ENCODE data around the gene CADPS.

CADPS gene

DNA sequence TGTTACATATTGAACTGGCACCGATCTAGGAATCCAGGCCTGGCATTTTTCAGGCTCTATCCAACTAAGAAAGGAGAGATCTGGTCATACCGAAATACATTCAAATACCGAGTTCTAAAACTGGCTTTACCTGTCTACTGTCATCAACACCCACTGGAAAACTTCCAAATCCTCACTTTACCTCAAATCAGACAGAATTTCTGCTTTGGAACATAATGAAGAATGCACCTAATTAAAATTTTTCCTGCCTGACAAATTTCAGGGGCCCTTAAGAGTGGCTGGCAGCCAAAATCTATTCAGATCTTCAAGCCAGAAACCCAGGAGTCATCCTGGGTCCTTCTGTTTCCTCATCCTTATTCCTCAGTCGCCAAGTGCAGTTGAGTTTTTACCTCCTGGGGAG lies 303.3 kb downstream of the CADPS start:
- no peak for TF ChIP-seq ZFX (IDR thresholded peaks at IDR 0.05)
- TF ChIP-seq, protein P1, sequence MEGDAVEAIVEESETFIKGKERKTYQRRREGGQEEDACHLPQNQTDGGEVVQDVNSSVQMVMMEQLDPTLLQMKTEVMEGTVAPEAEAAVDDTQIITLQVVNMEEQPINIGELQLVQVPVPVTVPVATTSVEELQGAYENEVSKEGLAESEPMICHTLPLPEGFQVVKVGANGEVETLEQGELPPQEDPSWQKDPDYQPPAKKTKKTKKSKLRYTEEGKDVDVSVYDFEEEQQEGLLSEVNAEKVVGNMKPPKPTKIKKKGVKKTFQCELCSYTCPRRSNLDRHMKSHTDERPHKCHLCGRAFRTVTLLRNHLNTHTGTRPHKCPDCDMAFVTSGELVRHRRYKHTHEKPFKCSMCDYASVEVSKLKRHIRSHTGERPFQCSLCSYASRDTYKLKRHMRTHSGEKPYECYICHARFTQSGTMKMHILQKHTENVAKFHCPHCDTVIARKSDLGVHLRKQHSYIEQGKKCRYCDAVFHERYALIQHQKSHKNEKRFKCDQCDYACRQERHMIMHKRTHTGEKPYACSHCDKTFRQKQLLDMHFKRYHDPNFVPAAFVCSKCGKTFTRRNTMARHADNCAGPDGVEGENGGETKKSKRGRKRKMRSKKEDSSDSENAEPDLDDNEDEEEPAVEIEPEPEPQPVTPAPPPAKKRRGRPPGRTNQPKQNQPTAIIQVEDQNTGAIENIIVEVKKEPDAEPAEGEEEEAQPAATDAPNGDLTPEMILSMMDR (conservative IDR thresholded peaks at IDR 0.05) = no peak
- no peak overlapping the region for H3K27ac ChIP-seq

DNA sequence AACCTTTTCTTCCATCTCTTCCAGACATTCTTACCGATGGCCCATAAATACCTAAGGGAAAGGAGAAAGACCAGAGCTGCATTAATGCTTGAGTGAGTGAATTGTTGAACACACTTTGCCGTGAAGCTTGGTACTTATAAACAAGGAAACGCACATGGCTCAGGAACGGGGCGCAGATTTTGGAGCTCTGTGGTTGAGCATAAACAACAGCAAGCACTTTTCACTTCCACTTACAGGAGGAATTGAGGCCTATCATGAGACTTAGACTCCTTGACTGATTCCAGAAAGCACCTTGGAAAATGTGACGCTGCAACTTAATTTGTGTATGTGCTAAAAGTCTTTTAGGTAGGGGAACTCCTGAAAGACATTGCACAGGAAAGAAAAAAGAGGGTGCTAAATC lies 304.3 kb downstream of the CADPS start:
- H3K27ac ChIP-seq = no peak overlapping the region
- TF ChIP-seq, protein P1 (conservative IDR thresholded peaks at IDR 0.05) = no peak
- TF ChIP-seq ZFX (IDR thresholded peaks at IDR 0.05) = no peak

DNA sequence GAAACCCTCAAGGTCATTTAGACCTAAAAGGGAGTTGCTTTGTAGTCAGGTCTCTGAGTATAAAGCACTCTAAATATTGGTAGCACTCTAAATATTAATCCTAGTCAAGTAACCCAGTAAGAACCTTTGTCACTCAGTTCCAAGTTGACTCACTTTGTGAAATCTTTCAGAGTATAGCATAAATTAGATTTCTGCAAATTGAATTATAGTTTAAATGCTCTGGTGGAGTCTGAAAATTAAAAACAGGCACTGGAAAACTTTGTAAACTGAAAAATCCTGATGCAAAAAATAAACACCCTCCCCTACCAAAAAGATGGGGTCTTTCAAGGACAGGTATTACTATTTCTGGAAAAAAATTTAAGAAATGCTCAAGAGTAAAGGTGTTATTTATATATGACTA lies 305.6 kb downstream of the CADPS start:
- no peak overlapping the region for H3K27ac ChIP-seq
- TF ChIP-seq ZFX (IDR thresholded peaks at IDR 0.05) = no peak
- TF ChIP-seq, protein P1 (conservative IDR thresholded peaks at IDR 0.05) = no peak

DNA sequence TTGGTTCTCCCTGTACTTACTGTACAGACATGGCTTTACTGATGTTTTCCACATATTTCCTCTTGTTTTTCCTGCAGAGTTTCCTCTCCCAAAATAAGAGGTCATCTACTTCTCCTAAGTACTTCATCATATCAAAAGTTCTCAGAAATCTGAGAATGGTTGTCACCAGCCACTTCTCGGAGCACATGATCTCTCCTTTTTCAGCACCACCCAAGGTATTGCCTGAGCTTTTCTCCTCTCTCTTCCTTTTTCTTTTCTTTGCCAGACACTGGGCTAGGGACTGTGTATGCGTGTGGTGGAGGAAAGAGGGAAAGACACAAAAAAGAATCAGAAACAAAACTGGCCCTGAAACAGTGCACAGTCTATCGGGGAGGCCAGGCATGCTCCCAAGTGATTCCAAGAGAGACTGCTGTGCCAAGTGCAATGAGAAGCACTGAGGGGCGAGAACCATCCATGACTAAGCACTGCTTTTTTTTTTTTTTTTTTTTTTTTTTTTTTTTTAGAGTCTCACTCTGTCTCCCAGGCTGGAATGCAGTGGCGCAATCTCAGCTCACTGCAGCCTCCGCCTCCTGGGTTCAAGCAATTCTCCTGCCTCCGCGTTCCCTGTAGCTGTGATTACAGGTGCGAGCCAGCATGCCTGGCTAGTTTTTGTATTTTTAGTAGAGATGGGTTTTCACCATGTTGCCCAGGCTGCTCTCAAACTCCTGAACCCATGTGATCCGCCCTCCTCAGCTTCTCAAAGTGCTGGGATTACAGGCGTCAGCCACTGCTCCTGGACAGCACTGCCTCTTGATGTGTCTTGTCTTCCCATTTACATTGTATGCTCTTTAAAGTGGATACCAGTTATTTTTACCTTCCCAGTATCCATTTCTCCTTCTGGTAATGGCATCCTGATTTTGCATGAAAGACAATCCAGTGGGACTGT lies 307.9 kb downstream of the CADPS start:
- TF ChIP-seq, protein P1 (conservative IDR thresholded peaks at IDR 0.05) = no peak
- no peak for TF ChIP-seq ZFX (IDR thresholded peaks at IDR 0.05)
- H3K27ac ChIP-seq = no peak overlapping the region

DNA sequence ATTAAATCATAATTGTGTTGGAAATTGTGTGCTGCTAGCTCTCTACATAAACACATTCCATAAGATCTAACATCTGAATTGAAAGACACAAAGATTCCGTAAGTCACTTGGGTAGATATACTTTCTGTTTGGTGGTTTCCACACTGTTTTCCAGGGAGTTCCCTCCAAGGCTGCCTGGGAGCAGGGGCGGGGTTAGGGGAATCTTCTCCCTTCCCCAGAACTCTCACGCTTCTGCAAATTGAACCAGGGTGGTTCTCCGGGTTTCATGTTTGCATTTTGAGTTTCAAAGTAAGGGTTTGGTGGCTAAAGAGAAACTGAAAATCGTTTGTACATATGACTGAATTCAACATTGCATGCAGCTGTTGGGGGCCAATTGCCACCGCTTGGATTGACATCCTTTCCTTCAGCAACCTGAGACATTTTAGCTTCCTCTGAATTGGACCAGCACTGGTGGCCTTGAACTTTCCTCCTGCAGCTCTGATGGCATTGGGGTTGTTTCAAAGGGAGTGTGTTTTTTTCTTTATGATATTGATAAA lies 309.1 kb downstream of the CADPS start:
- H3K27ac ChIP-seq = no peak overlapping the region
- TF ChIP-seq, protein P1 (conservative IDR thresholded peaks at IDR 0.05) = no peak
- no peak for TF ChIP-seq ZFX (IDR thresholded peaks at IDR 0.05)

DNA sequence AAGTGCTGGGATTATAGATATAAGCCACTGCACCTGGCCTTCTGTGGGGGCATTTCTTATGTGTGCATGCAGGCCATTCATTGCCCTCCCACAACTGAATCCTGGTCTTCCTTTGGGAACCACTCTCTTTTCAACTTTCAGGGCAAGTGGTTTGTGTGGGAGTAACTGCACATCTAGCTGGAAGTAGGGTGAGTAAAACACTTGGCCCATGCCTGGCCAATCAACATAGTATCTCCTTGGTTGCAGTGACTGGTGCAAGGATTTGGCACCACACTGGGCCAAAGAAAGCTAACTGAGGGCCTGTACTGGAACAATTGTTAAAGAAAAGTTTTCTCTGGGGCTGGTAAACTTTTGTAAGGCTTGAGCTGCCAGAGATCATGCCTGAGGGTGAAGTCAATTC lies 312.6 kb downstream of the CADPS start:
- no peak overlapping the region for H3K27ac ChIP-seq
- TF ChIP-seq ZFX (IDR thresholded peaks at IDR 0.05) = no peak
- TF ChIP-seq, protein P1 (conservative IDR thresholded peaks at IDR 0.05) = no peak

DNA sequence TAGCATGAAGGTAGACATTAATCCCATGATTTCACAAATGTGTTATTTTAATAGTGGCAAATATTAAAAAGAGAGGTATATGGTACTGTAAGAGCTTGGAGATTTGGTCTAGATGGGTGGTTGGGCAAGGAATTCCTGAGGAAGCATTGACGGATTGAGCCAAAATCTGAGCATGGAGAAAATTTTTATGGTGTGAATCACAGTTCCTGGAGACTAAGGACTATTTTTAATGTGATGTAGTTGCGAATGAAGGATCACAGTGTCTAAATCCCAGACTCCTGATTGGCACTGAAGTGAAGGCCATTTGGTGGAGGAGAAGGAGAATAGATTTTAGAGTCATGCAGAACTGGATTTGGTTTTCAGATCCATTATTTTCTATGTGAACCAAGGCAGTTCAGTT lies 313.2 kb downstream of the CADPS start:
- H3K27ac ChIP-seq = no peak overlapping the region
- TF ChIP-seq, protein P1 (conservative IDR thresholded peaks at IDR 0.05) = no peak
